CD4-positive, alpha-beta T cell treated with Interleukin-4 for 4 hours (primary cell): Measurements from ENCODE around the gene FBXL7.
"Not testable (repeated sequence)": the region's sequence is repeated elsewhere in the genome, so short reads cannot be mapped to it uniquely, and the experiment has no call there.

ENCODE experiments used
- DNase-seq: peaks from one replicate; pipeline ENCODE4 v3.0.0-alpha.2; 2020

FBXL7 gene

DNA sequence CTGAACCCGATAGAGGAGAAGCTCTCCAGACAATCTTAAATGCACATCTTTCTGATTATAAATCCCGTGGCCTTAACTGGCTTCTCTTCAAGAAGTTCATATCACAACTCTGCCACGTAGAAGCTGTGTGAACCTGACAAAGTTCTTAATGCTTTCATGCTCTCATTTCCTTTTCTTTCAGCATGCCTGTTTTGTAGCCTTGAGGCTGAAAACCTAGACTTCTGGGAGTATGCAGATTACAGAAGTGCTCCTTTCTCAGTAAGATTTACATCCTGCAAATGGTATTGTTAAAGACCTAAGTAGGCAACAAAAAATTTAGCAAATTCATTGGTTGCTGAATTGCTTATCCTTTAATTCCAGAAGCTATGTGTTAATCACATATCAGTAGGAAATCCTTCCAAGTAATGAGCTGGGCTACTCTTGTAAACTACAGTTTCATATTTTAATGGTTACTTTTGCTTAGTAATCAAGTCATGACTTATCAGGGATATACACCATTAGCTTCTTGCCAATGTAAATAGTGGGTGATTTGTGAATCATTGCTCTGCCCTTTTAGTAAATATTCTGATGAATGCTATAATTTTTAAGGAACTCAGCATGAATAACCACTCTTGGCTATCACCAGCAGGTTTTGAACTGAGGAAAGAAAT is 334.7 kb downstream of the FBXL7 start:
- DNase-seq: no peak

DNA sequence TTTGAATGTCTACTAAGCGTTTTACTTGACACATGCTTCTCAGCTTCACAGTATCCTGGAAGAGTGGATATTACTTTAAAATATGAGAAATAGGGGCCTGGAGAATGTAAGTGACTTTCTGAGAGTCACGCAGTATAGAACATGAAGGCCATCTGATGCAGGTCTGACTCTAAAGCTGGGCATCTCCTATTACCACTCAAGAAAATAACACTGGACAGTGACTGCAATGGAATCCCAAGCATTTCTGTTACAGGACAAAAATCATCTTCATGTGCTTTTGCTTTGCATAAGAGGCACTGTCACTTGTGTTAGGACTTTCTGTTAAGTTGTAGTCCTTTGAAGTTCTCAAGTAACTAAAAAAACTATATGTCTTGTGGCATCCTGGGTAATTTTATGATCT is 335.5 kb downstream of the FBXL7 start:
- DNase-seq: no peak

DNA sequence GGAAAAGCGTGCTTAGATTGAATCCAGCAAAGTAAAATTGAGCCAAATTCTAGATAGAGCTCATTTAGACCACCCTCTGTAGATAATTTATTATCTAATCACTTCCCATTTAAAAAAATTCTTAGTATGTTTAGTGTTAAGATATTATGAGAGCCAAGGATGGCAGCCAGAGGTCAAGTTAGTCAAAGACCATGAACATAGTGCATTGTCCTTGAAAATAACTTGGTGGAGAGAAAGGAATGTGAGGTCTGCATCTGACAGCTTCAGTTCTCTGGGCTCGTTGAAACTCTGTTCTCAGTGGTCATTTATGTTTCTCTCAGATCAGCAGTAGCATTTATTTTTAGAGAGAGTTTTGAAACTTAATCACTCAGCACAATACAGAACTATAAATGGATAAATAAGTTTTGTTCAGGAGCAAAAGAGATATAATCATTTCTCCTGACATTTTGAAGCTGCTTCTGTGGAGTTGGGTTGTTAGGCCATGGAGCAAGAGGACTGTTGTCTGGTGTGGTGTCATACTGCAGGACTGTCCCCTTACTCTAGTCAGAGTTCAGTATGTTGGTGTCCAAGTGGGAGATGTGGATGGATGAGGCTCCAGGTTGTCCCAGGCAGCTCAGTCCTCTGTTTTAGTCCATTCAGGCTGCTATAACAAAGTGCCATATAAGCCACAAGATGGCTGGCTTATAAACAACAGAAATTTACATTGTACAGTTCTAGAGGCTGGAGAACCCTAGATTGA is 337.7 kb downstream of the FBXL7 start:
- DNase-seq: no peak

DNA sequence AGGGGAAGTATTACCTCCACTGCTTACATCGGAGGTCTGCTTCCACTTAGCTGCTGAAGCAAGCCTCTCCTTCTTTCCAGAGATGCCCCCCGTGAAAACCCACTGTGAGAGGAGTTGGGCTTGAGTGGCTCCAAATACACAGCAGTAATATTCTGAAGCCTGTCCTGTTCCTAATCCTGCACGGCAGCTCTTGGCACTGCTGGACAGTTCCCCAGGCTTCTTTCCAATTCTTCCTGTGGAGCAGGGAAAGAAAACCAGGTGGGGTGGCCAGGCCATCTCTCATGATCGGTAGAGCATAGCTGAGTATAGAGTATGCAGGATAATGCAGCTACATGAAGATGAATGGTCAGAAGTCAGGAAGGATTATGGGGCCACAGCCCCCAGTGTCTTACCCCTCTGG is 344.3 kb downstream of the FBXL7 start:
- no peak for DNase-seq

DNA sequence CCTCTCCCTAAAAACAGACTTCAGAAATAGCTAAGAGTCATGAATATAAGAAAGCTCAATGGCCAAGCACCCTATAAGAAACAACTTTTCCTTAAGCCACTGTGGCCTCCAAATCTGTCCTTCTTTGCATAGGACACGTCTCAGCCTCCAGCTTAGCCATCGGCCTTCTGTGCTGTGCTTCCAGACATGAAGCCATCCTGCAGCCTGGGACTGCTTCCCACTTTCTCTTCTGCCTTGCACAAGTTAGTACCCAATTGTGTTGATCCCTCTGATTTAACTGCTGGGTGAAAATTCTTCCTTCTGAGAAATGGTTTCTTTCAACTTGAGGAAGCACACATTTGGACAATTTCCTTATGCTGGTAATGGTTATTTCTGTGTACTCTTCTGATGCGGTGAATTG is 344.9 kb downstream of the FBXL7 start:
- DNase-seq: no peak

DNA sequence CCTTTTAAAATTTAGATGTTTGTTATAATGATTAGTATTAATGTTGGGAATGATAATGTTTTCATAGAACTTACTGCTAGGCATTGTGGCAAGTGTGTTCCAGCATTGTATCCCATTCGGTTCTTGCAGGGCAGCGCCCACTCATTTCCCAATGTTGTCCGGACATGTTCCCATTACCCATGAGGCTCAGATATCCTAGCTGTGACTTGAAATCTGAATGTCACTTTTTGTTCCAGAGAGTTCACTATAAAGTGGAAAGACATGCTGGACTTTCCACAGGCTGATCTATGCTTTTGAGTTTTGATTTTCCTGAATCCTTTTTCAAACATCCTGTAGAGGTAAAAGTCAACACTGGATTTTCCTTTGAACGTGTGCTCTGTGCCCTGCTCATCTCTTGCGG is 350.6 kb downstream of the FBXL7 start:
- no peak for DNase-seq

DNA sequence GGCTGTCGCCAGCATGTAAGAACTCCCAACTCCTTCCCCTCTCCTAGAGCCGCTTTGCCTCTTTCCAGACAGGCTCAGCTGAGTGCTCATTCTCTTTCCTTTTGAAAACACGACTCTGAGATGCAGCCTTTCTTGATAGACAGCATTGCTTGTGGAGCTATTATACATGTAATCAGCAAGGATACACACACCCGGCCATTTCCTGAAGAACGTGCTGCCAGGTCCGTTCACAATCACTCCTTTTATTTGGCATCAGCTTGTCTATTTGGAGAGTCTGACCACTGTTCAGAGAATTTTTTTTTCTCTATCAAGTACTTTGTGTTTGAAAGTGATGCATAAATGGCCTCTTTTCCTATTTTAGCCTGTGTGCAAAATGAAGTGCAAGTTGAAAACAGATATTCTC is 351.0 kb downstream of the FBXL7 start:
- DNase-seq: no peak

DNA sequence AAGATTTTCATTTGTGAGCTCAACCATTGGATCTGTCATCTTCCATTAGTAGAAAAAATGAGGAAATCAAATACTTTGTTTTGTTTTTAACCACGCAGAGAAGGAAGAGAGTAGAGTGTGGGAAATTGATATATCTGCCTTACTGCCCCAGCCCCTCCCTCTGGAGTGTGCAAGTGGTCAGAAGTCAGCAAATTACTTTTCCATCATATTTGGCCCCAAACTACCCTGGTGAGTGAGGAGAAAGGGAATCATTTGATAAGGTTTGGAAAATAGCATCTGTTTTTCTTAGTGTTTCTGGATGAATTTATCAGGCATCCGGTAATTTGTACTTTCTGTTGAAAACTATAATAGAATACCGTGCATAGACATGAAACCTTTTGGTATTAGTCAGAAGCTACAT is 352.2 kb downstream of the FBXL7 start:
- DNase-seq: no peak

DNA sequence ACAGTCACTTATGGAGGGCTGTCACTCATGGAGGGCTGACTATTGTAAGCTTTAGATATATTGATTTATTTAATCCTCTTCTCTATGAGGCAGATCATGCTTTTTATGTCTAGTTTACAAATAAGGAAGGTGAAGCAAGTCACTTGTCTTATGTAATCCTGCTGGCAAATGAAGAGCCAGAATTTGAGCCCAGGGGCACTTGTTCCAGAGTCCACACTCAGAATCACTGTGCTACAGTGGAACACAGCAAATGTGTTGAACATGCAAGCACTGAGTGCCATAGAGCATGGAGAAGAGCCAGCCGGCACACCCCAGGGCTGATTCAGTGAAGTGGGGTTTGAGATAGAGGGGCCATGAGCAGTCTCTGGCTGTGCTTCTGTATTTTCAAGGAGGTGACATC is 353.0 kb downstream of the FBXL7 start:
- no peak for DNase-seq

DNA sequence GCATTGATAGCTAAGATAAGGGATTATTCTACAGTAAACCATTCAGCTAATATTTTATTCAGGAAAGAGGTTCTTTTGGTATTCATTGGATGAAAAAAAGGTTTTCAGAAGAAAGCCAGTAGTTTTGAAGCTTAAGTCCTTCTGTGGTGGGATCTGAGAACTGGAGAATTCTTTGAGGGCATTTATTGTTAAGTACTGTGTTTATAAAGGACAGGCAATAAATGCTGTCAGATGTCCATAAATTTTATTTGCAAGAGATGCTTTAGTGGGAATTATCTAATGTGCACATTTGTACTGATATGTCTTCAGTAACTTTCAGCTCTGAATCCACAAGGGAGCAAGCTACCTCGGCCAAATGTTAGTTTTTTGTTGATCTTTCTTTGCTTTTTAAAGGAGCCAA is 358.3 kb downstream of the FBXL7 start:
- DNase-seq: no peak

DNA sequence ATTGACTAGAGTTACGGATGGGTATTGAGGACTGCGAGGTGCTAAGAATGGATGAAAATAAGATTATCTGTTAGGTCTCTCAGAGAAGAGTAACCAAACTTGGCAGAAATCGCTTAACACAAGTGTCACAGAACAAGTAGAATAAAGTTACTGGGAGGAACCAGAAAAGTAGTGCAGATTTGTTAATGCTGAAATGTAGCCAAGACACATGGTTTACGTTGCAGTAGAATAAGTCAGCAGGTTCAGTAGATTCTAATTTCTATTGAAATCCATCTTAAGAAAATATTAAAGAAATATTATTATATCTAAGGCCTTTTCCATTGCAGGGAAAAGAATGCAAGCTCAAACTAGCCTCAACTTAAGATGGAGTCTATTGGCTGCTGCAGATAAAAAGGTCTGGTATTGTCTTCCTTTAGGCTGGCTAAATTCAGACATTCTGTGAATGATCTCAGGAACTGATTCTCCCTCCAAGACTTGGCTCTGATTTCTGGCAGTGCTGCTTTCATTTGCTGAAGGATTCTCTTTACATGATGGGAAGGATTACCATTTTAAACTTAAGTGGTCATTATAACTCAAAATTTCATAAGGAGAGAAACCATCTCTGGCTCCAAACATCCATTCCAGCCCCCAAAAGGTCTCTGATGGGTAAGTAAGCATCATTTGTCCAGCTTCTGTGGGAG is 364.7 kb downstream of the FBXL7 start:
- DNase-seq: no peak

DNA sequence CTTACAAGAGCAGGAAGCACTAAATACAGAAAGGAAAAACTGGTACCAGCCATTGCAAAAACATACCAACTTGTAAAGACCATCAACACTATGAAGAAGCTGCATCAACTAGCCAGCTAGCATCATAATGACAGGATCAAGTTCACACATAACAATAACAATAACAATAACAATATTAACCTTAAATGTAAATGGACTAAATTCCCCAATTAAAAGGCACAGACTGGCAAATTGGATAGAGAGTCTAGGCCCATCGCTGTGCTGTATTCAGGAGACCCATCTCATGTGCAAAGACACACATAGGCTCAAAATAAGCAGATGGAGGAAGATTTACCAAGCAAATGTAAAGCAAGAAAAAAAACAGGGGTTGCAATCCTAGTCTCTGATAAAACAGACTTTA is 372.3 kb downstream of the FBXL7 start:
- not testable (repeated sequence) for DNase-seq

DNA sequence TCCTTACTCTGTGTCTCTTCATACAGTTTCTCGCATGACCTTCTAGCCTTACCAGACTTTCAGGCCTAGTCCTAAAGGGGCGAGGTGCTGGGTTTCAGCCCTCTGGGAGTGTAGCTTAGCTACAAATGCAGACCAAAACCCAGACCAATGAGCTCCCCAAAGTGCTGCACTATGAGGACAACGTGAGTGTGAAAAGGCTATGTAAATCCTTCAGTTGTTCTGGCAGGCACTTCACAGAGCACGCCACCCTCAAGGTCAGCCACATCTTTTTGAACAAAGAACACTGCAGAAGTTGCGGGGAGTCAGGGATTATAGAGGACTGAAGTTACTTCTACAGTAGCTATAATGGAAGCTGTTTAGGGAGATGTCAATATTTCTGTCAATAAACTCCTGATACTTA is 377.9 kb downstream of the FBXL7 start:
- DNase-seq: no peak

DNA sequence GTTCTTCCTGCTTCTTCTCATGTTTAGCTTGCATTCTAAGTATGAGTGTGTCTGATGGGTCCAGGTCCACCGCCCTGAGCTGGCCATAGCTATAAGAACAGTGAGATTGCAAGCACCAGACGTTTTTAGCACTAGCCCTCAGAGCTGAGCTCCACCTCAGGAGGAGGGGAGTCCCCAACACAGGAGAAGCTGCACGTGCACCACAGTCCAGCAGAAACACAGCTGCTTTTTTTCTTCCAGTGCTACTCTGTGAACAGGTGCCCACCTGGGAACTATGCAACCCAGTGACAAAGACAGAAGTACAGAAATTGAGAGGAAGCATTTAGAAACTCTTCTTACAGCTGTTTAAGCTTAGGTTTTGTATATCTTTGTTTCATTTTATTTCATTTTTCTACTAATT is 380.2 kb downstream of the FBXL7 start:
- no peak for DNase-seq

DNA sequence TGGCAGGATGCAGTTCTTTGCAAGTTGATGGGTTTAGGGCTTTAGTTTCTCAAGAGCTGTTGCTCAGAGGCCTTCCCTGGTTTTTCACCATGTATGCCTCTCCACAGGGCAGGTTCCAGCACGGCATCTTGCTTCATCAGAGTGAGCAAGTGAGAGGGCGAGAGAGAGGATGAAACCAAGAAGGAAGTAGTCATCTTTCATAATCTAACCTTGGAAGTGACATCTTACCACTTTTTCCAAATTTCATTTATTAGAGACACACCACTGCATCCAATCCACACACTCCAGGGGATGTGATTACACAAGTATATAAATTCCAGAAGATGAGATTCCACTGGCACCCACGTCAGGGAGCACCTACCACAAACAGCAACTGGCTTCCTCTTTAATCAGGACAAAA is 385.2 kb downstream of the FBXL7 start:
- DNase-seq: no peak

DNA sequence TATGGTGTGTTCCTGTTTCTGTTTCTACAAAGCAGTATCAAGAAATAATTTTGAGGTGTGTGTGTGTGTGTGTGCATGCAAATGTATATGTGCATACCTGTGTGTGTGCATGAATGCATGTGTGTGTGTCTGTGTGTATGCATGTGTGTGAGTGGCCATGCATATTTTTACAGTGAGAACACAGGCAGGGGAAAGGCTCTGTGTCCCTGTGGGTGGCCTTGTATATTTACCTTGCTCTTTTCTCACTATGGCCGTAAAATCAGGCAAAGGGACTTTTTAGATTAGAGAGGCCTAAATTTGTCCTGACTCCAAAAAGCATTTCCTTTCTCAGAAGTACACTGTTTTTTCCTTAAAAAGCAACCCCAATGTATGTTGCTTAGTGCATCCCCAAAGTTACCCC is 386.2 kb downstream of the FBXL7 start:
- no peak for DNase-seq

DNA sequence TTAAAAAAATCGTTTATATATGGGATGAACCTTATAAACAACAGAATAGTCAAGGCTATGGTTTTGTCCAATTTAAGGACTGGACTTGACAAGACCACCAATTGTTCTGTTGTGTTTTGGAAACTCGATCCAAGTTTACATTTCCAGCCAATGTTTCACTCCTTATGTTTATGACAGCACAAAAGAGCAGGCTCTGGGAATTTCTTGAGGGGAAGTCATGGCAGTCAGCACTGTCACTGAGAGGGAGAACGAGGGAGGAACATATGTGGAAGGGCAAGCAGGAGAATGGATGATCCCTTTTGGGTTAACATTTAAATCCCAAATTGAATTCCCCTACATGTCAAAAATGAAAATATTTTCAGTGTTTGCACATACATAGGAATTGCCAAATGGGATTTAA is 387.1 kb downstream of the FBXL7 start:
- no peak for DNase-seq

DNA sequence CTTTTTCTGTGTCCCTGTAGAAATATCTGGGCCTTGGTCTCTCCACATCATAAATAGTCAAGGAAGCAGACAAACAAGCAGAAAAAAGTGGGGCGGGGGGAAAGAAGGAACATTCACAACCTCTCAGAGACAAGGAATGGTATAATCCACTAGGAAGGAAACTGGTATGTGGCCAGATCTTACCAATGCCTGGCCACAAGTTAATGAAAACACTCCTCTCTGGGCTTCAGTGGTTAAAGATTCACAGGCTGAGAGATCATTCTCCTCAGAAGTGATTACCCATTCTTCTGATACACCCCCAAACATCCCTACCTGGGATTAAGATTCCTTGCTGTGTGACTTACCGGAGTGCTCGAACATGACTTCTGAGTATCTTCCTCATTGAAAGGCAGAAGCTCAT is 389.0 kb downstream of the FBXL7 start:
- no peak for DNase-seq

DNA sequence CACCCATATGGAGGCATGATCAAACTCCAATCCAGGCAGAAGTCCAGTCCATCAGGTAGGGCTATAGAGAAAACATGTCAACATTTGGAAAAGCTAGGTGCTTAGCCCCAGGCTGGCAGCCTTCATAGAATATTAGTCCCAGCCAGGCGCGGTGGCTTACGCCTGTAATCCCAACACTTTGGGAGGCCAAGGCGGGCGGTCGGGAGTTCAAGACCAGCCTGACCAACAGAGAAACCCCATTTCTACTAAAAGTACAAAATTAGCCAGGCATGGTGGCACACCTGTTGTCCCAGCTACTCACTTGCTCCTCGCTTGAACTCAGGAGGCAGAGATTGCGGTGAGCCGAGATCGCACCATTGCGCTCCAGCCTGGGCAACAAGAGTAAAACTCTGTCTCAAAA is 393.9 kb downstream of the FBXL7 start:
- no peak for DNase-seq

DNA sequence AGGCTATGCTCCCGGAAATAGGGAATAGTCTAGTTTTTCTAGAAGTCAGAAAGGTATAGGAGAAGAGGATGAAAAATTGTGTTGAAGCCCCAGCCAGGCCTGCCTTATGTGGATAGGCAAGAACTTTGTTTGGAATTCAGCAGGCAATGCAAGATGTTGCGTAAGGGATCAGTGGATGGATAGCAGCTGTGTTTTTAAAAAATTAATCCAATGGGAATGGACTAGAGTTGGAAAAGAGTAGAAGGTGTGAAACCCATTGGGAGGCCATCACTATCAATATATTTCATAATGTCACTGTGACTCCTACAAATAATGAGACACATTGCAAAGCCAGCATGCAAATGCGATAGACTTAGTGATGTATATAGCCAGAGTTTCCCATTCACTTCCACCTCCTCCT is 397.7 kb downstream of the FBXL7 start:
- DNase-seq: no peak

DNA sequence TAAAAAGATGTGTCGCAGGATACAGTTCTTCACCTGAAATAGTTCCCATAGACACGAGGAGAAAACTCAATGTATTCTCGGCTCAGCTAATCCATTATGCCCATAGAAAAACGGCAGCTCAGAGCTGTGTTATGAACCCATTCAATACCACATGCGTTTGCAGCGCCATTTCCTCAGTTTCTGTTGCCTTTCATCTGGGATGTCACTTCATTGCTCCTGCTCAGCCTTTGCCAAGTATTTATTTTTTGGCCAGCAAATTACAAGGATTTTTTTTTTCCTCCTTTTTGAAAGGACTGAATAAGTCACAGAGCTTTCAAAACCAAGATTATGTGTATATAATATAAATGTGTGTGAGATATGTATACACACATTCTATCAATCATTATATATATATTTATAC is 398.7 kb downstream of the FBXL7 start:
- no peak for DNase-seq

DNA sequence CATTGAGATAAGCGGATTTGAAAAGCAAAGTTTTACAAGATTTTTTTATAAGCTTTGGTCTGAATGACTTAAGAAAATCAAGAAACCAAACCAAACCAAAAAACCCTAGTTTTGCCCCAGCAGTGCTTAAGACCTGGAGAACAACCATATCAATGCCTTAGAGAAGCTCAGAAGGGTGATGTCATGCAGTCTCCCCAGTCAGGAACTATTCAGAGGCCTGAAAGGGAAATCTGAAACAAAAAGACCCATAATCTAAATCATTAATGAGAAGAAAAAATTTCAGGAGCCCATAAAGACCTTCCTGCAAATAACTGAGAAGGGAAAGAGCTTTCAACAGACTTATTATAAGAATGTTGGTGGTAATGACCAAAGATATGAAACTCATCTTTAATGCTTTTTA is 399.5 kb downstream of the FBXL7 start:
- no peak for DNase-seq

DNA sequence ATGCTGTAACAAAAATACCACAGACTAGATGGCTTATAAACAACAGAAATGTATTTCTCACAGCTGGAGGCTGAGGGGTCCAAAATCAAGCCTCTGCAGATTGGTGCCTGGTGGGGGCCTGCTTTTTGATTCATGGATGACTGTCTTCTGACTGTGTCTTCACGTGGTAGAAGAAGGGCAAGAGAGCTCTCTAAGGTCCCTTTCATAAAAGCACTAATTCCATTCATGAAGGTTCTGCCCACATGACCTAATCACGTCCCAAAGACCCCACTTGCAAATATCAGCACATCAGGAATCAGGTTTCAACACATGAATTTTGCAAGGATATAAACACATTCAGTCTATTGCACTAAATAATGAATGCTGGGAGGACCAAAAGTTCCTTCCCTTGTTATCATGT is 401.2 kb downstream of the FBXL7 start:
- DNase-seq: no peak

DNA sequence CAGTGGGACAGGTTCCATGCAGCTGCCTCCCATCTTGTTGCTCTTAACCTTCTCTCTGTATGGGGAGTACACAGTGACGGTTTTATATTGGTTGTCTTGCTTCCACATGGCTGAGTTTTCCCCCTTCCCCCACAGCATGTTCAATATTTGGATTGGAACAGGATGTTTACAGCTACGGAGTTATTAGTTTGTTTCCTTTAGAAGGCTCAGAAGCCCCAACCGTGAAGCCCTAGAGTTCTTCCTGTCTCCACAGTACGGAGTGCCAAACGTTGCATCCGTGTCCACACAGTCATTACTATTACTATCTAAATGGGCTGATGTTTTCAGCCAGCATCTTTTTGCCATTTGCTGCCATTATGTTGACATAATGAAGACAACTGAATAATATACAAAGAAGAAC is 402.1 kb downstream of the FBXL7 start:
- no peak for DNase-seq
